ENCODE results near the gene F2RL3. TPM values are rescaled to one million over a fixed set of nuclear protein-coding genes. Genes with fewer than 3 reads are reported as not detected.

F2RL3 gene
- polyA plus RNA-seq, 1 donor from 2014 or later, result not detected

- TF ChIP-seq POLR2AphosphoS5 (IDR thresholded peaks at IDR 0.05) (no peak), SMC3 (conservative IDR thresholded peaks at IDR 0.05; ENCODE audit: poor library complexity) (no peak), MXI1 (conservative IDR thresholded peaks at IDR 0.05; ENCODE audit: poor library complexity, severe bottlenecking) (no peak), TAF1 (IDR thresholded peaks at IDR 0.05; ENCODE audit: low read depth) (no peak), RAD21 (conservative IDR thresholded peaks at IDR 0.05) (no peak), EZH2 (IDR thresholded peaks at IDR 0.05; ENCODE audit: borderline replicate concordance, insufficient read depth, low read length, poor library complexity, severe bottlenecking) (no peak), EP300 (conservative IDR thresholded peaks at IDR 0.05; ENCODE audit: poor library complexity, severe bottlenecking) (no peak), CTCF (IDR thresholded peaks at IDR 0.05; ENCODE audit: poor library complexity, severe bottlenecking) (no peak), REST (IDR thresholded peaks at IDR 0.05; ENCODE audit: borderline replicate concordance) (no peak)
- H4K20me1 ChIP-seq (ENCODE audit: insufficient read depth), result no peaks in the 10 kb centered on the region
- no peaks in the 10 kb centered on the region for H3F3A ChIP-seq (ENCODE audit: insufficient read depth, low read length, poor library complexity, severe bottlenecking)
- no peak overlapping the region for H2AFZ ChIP-seq (ENCODE audit: low read depth, low read length)
- no peaks in the 10 kb centered on the region for H3K36me3 ChIP-seq (ENCODE audit: insufficient read depth, low read length)
- H3K27ac ChIP-seq (ENCODE audit: low read length), result no peak overlapping the region
- H3K79me2 ChIP-seq (replicated peaks; ENCODE audit: insufficient read depth, low read length), result no peaks in the 10 kb centered on the region
- H3K4me2 ChIP-seq (ENCODE audit: low read length), result no peak overlapping the region
- H3K9me3 ChIP-seq (ENCODE audit: low read length), result no peaks in the 10 kb centered on the region
- H3K9ac ChIP-seq (ENCODE audit: low read length), result no peak overlapping the region
- no peak overlapping the region for H3K4me3 ChIP-seq (ENCODE audit: low read length)
- no peaks in the 10 kb centered on the region for H3K27me3 ChIP-seq (ENCODE audit: insufficient read depth, low read depth, low read length)
- no peaks in the 10 kb centered on the region for H3K9me2 ChIP-seq (ENCODE audit: insufficient read depth, low read length)
Observed at GRCh38 chr19:16928351-16928750, 39.6 kb downstream of the F2RL3 start.

GRCh38 chr19:16928916-16929315 lies 40.1 kb downstream of the F2RL3 start:
- no peaks in the 10 kb centered on the region for H4K20me1 ChIP-seq (ENCODE audit: insufficient read depth)
- no peaks in the 10 kb centered on the region for H3K27me3 ChIP-seq (ENCODE audit: insufficient read depth, low read depth, low read length)
- H2AFZ ChIP-seq (ENCODE audit: low read depth, low read length), result no peak overlapping the region
- no peaks in the 10 kb centered on the region for H3K79me2 ChIP-seq (replicated peaks; ENCODE audit: insufficient read depth, low read length)
- no peak overlapping the region for H3K9ac ChIP-seq (ENCODE audit: low read length)
- H3F3A ChIP-seq (ENCODE audit: insufficient read depth, low read length, poor library complexity, severe bottlenecking), result no peaks in the 10 kb centered on the region
- H3K36me3 ChIP-seq (ENCODE audit: insufficient read depth, low read length), result no peaks in the 10 kb centered on the region
- no peak overlapping the region for H3K4me2 ChIP-seq (ENCODE audit: low read length)
- no peak overlapping the region for H3K27ac ChIP-seq (ENCODE audit: low read length)
- no peak for TF ChIP-seq MXI1 (conservative IDR thresholded peaks at IDR 0.05; ENCODE audit: poor library complexity, severe bottlenecking)
- TF ChIP-seq SMC3 (conservative IDR thresholded peaks at IDR 0.05; ENCODE audit: poor library complexity), result no peak
- no peak for TF ChIP-seq RAD21 (conservative IDR thresholded peaks at IDR 0.05)
- H3K9me2 ChIP-seq (ENCODE audit: insufficient read depth, low read length), result no peaks in the 10 kb centered on the region
- H3K9me3 ChIP-seq (ENCODE audit: low read length), result no peaks in the 10 kb centered on the region
- H3K4me3 ChIP-seq (ENCODE audit: low read length), result no peak overlapping the region

GRCh38 chr19:16930753-16931152 lies 42.0 kb downstream of the F2RL3 start:
- no peaks in the 10 kb centered on the region for H3K9me2 ChIP-seq (ENCODE audit: insufficient read depth, low read length)
- H3K27ac ChIP-seq (ENCODE audit: low read length), result no peak overlapping the region
- H2AFZ ChIP-seq (ENCODE audit: low read depth, low read length), result no peak overlapping the region
- H3K9me3 ChIP-seq (ENCODE audit: low read length), result no peaks in the 10 kb centered on the region
- H3K27me3 ChIP-seq (ENCODE audit: insufficient read depth, low read depth, low read length), result no peaks in the 10 kb centered on the region
- no peak overlapping the region for H3K4me3 ChIP-seq (ENCODE audit: low read length)
- no peaks in the 10 kb centered on the region for H3K79me2 ChIP-seq (replicated peaks; ENCODE audit: insufficient read depth, low read length)
- H3F3A ChIP-seq (ENCODE audit: insufficient read depth, low read length, poor library complexity, severe bottlenecking), result no peaks in the 10 kb centered on the region
- no peaks in the 10 kb centered on the region for H3K36me3 ChIP-seq (ENCODE audit: insufficient read depth, low read length)
- no peak overlapping the region for H3K4me2 ChIP-seq (ENCODE audit: low read length)
- no peaks in the 10 kb centered on the region for H4K20me1 ChIP-seq (ENCODE audit: insufficient read depth)
- no peak for TF ChIP-seq EZH2 (IDR thresholded peaks at IDR 0.05; ENCODE audit: borderline replicate concordance, insufficient read depth, low read length, poor library complexity, severe bottlenecking)
- TF ChIP-seq TAF1 (IDR thresholded peaks at IDR 0.05; ENCODE audit: low read depth), result no peak
- no peak for TF ChIP-seq REST (IDR thresholded peaks at IDR 0.05; ENCODE audit: borderline replicate concordance)
- TF ChIP-seq RAD21 (conservative IDR thresholded peaks at IDR 0.05), result no peak
- no peak for TF ChIP-seq EP300 (conservative IDR thresholded peaks at IDR 0.05; ENCODE audit: poor library complexity, severe bottlenecking)
- TF ChIP-seq POLR2AphosphoS5 (IDR thresholded peaks at IDR 0.05), result no peak
- TF ChIP-seq CTCF (IDR thresholded peaks at IDR 0.05; ENCODE audit: poor library complexity, severe bottlenecking), result no peak
- TF ChIP-seq MXI1 (conservative IDR thresholded peaks at IDR 0.05; ENCODE audit: poor library complexity, severe bottlenecking), result no peak
- H3K9ac ChIP-seq (ENCODE audit: low read length), result no peak overlapping the region
